Naive B cell (primary cell): ENCODE results near the gene ATF6B. TPM values are rescaled to one million over a fixed set of nuclear protein-coding genes. Genes with fewer than 3 reads are reported as not detected.
A peak's percentile ranks its signal among the peaks of the same experiment; 100 is the strongest.
"Not testable (repeated sequence)": the region's sequence is repeated elsewhere in the genome, so short reads cannot be mapped to it uniquely, and the experiment has no call there.

Source experiments
- ATAC-seq, 2 donors: fragments of 150-1000 bp; cut with Tn5 transposase; 2 replicates each; pipeline ENCODE4 v1.10.0; 2021; ENCODE audit warnings: low read depth in 2 of 2, mild to moderate bottlenecking in 2 of 2, moderate library complexity in 2 of 2
- DNase-seq: peaks from one replicate; pipeline ENCODE4 v3.0.0; 2022
- H3K27ac Mint-ChIP-seq, 6 donors: one replicate each; pipeline ENCODE4 v1.8.0; 2020 to 2022; ENCODE audit warnings: mild to moderate bottlenecking in 6 of 6, mixed read lengths in 6 of 6, moderate library complexity in 5 of 6, inconsistent platforms in 2 of 6
- H3K27me3 Mint-ChIP-seq, 3 donors: one replicate each; pipeline ENCODE4 v1.8.0; 2021 to 2022; ENCODE audit warnings: mixed read lengths in 3 of 3, mild to moderate bottlenecking in 1 of 3
- H3K36me3 Mint-ChIP-seq, 2 donors: one replicate each; pipeline ENCODE4 v1.8.0; 2020 to 2022; ENCODE audit warnings: mixed read lengths in 2 of 2, inconsistent platforms in 1 of 2, mild to moderate bottlenecking in 1 of 2
- H3K4me1 Mint-ChIP-seq, 3 donors: one replicate each; pipeline ENCODE4 v1.8.0; 2020 to 2022; ENCODE audit warnings: mixed read lengths in 3 of 3, inconsistent platforms in 1 of 3, mild to moderate bottlenecking in 1 of 3, moderate library complexity in 1 of 3
- H3K4me3 Mint-ChIP-seq, 8 donors: one replicate each; pipeline ENCODE4 v1.8.0; 2020 to 2022; ENCODE audit warnings: mild to moderate bottlenecking in 8 of 8, mixed read lengths in 8 of 8, moderate library complexity in 8 of 8, inconsistent platforms in 2 of 8
- H3K9me3 Mint-ChIP-seq, 7 donors: one replicate each; pipeline ENCODE4 v1.8.0; 2020 to 2022; ENCODE audit warnings: mixed read lengths in 7 of 7, mild to moderate bottlenecking in 5 of 7, inconsistent platforms in 2 of 7, moderate library complexity in 1 of 7
- polyA plus RNA-seq, 6 donors: library from polyadenylated mRNA; unstranded; fragments of 300-500 nt; fragmentation: Illumina TruSeq; gene quantifications; one replicate each; pipeline ENCODE4 v1.2.3, GENCODE V29; 2021; ENCODE audit warnings: low read depth in 6 of 6

ATF6B gene
- polyA plus RNA-seq, 6 donors from 2014 or later, result 25.7 to 35.0 (median 32.4) TPM

DNA sequence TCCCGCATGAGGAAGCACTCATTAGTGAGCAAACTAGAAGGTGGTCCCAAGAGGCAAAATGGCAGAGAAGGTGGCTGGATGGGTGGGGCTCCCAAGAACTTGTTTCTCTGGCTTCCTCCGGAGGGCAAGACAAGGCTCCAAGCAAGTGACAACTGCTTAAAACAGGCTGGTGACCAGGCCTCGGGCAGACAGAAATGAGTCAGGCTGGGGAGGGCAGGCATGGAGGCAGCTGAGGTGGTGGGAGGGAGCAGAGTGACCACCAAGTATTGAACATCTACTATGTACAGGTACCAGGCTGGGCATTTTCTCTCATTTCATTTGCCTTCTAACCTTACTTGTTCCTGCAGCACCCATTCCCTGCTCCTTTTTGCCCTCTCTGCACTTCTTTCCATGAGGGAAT is 52.3 kb downstream of the ATF6B start:
- Mint-ChIP-seq H3K4me3 (peak overlapping the region in 1 of 8 donors; percentile 42), H3K4me1 (peaks cover 0 to 3% (median 0%) of the 10 kb centered on the region in 3 donors), H3K27me3 (peaks cover 4 to 34% (median 27%) of the 10 kb centered on the region in 3 donors), H3K36me3 (peaks cover 0 to 3% of the 10 kb centered on the region in 2 donors), H3K27ac (peak overlapping the region in 1 of 6 donors; percentile 56), H3K9me3 (no peaks in the 10 kb centered on the region)
- DNase-seq (no peak), ATAC-seq (no peak)

DNA sequence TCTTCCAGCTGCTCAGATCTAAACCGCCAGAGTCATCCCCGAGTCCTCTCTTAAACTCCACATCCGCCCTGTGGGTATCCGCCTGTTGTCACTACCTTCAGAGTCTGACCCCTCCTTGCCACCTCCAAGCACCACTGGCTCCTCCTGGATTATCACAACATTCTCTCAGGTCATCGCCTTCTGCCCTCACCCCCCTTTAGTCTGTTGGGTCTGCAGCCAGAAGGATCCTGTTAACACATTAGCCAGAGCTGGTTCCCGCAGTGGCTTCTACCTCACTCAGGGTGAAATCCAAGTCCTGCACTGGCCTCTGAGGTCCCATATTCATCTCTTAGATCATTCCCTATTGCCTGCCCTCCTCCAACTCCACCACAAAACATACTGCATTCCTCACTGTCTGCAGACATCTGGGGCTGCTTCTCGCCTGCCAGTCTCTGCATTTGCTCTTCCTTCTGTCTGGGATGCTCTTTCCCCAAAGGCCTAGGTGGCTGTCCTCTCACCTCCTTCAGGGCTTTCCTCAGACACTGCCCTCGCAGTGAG is 53.0 kb downstream of the ATF6B start:
- H3K27ac Mint-ChIP-seq, result peak overlapping the region in 2 of 6 donors; percentile 10 to 28
- H3K4me3 Mint-ChIP-seq, result no peak overlapping the region
- ATAC-seq, result no peak
- no peaks in the 10 kb centered on the region for H3K36me3 Mint-ChIP-seq
- no peaks in the 10 kb centered on the region for H3K4me1 Mint-ChIP-seq
- H3K9me3 Mint-ChIP-seq, result no peaks in the 10 kb centered on the region
- peaks cover 4 to 37% (median 28%) of the 10 kb centered on the region in 3 donors for H3K27me3 Mint-ChIP-seq
- no peak for DNase-seq

- no peaks in the 10 kb centered on the region for H3K9me3 Mint-ChIP-seq
- no peaks in the 10 kb centered on the region for H3K4me1 Mint-ChIP-seq
- no peaks in the 10 kb centered on the region for H3K36me3 Mint-ChIP-seq
- H3K27me3 Mint-ChIP-seq, result peaks cover 4 to 44% (median 28%) of the 10 kb centered on the region in 3 donors
- DNase-seq, result no peak
- ATAC-seq, result no peak
- H3K27ac Mint-ChIP-seq, result peak overlapping the region in 1 of 6 donors; percentile 56
- no peak overlapping the region for H3K4me3 Mint-ChIP-seq
These were observed 54.4 kb downstream of the ATF6B start for GRCh38 chr6:32073613-32074012.

- no peak overlapping the region for H3K4me3 Mint-ChIP-seq
- H3K4me1 Mint-ChIP-seq, result no peaks in the 10 kb centered on the region
- no peaks in the 10 kb centered on the region for H3K9me3 Mint-ChIP-seq
- no peaks in the 10 kb centered on the region for H3K36me3 Mint-ChIP-seq
- no peak for DNase-seq
- peaks cover 4 to 44% (median 28%) of the 10 kb centered on the region in 3 donors for H3K27me3 Mint-ChIP-seq
- H3K27ac Mint-ChIP-seq, result peak overlapping the region in 1 of 6 donors; percentile 82
- no peak for ATAC-seq
These were observed 54.9 kb downstream of the ATF6B start for GRCh38 chr6:32073101-32073500.

DNA sequence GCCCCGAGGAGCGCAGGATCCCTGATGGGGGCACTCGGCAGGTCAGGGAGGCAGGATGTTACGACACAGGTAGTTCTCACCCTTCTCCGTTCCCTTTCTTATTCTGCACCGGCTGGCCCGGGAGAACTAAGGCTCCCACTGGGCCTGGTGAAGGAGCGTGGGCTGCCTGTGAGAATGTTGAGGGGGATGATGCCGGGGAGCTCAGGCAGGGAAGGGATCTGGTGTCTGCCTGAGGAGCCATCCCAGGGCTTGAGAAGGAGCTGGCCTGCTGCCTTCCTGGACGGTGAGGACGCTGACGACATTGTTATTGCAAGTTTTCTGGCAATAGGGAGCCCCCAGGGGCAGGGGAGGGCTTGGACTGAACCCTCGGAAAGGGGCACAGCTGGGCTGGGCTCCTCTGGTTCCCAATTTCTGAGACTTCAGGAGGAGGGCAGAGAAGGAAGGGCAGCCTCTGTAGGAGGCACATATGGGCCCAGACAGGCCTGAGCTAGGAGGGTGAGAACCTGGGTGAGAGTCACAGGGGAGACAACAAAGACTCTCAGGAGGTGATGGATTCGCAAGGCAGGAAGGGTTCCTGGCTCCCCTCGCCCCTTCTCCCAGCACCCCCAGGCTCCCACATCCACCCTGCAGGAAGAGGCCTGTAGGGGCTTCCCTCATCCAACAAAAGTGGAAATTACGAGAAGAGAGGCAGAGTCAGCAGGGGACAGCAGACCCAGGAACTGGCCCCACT is 57.1 kb downstream of the ATF6B start:
- Mint-ChIP-seq H3K27ac (peak overlapping the region in 2 of 6 donors; percentile 38 to 58), H3K4me1 (no peaks in the 10 kb centered on the region), H3K27me3 (peaks cover 4 to 44% (median 28%) of the 10 kb centered on the region in 3 donors), H3K9me3 (no peaks in the 10 kb centered on the region), H3K4me3 (no peak overlapping the region), H3K36me3 (no peaks in the 10 kb centered on the region)
- no peak for DNase-seq
- no peak for ATAC-seq

GRCh38 chr6:32069878-32070515 is 58.0 kb downstream of the ATF6B start:
- no peak for ATAC-seq
- no peaks in the 10 kb centered on the region for H3K36me3 Mint-ChIP-seq
- DNase-seq, result no peak
- peak overlapping the region in 1 of 8 donors; percentile 42 for H3K4me3 Mint-ChIP-seq
- H3K4me1 Mint-ChIP-seq, result no peaks in the 10 kb centered on the region
- H3K9me3 Mint-ChIP-seq, result no peaks in the 10 kb centered on the region
- peak overlapping the region in 1 of 6 donors; percentile 70 for H3K27ac Mint-ChIP-seq
- H3K27me3 Mint-ChIP-seq, result peaks cover 4 to 38% (median 20%) of the 10 kb centered on the region in 3 donors

GRCh38 chr6:32069460-32069859 is 58.6 kb downstream of the ATF6B start:
- no peak for ATAC-seq
- Mint-ChIP-seq H3K4me1 (no peaks in the 10 kb centered on the region), H3K36me3 (no peaks in the 10 kb centered on the region), H3K9me3 (no peaks in the 10 kb centered on the region), H3K4me3 (no peak overlapping the region), H3K27ac (peak overlapping the region in 2 of 6 donors; percentile 70 to 75), H3K27me3 (peaks cover 4 to 33% (median 14%) of the 10 kb centered on the region in 3 donors)
- no peak for DNase-seq

GRCh38 chr6:32068867-32069266 is 59.2 kb downstream of the ATF6B start:
- Mint-ChIP-seq H3K4me3 (no peak overlapping the region), H3K4me1 (no peaks in the 10 kb centered on the region), H3K36me3 (no peaks in the 10 kb centered on the region), H3K27me3 (peaks cover 4 to 28% (median 13%) of the 10 kb centered on the region in 3 donors), H3K9me3 (no peaks in the 10 kb centered on the region), H3K27ac (no peak overlapping the region)
- no peak for ATAC-seq
- no peak for DNase-seq

DNA sequence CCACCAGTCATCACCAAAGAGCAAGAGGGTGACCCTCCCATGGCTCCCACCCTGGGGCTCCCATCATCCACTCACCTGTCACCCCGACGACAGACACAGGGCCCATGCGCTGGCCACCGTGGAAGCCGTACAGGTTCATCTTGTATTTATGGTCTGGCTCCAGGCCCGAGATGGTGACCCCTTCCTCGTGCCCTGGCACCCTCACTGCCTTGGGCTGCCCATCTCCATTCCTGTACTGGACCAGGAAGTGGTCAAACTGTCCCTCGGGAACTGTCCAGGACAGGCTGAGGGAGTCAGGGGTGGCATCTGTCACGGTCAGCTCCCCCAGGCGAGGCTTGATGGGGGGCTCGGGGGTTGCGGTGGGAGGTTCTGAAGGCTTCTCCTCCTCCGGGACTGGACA is 59.7 kb downstream of the ATF6B start:
- H3K36me3 Mint-ChIP-seq, H3K4me3 Mint-ChIP-seq, H3K9me3 Mint-ChIP-seq, H3K4me1 Mint-ChIP-seq, H3K27ac Mint-ChIP-seq, ATAC-seq, DNase-seq: not testable (repeated sequence)
- peaks cover 4 to 27% (median 15%) of the 10 kb centered on the region in 3 donors for H3K27me3 Mint-ChIP-seq

- H3K36me3 Mint-ChIP-seq, DNase-seq, H3K9me3 Mint-ChIP-seq, H3K4me1 Mint-ChIP-seq, H3K4me3 Mint-ChIP-seq, H3K27ac Mint-ChIP-seq, ATAC-seq: not testable (repeated sequence)
- H3K27me3 Mint-ChIP-seq, result peaks cover 4 to 21% (median 15%) of the 10 kb centered on the region in 3 donors
These were observed 60.5 kb downstream of the ATF6B start for GRCh38 chr6:32067521-32067920.

Other genes with a start within 250 kb of the ATF6B start
- gene SLC44A4, start 249.2 kb downstream of the ATF6B start, polyA plus RNA-seq, result not detected
- gene EHMT2, start 230.5 kb downstream of the ATF6B start, polyA plus RNA-seq, result 10 to 100 TPM; 29.9 to 50.7 (median 35.9) TPM
- under 1 TPM in 1 of 6 donors, not detected in 5; 0.20 TPM for gene ZBTB12, start 226.2 kb downstream of the ATF6B start, polyA plus RNA-seq
- under 1 TPM in 1 of 6 donors, not detected in 5; 0.31 TPM for gene C2, start 200.5 kb downstream of the ATF6B start, polyA plus RNA-seq
- gene CFB, start 182.2 kb downstream of the ATF6B start, polyA plus RNA-seq, result 1 to 10 TPM in 3 of 6 donors, under 1 TPM in 1, not detected in 2; 0.68 to 1.6 (median 1.1) TPM
- gene NELFE, start 169.3 kb downstream of the ATF6B start, polyA plus RNA-seq, result 100 to 1,000 TPM in 1 of 6 donors, 10 to 100 TPM in 5; 59.1 to 104 (median 65.3) TPM
- gene SKIC2, start 169.1 kb downstream of the ATF6B start, polyA plus RNA-seq, result 10 to 100 TPM; 10.7 to 21.0 (median 18.1) TPM
- gene DXO, start 156.1 kb downstream of the ATF6B start, polyA plus RNA-seq, result 10 to 100 TPM; 15.5 to 24.0 (median 20.5) TPM
- gene C4A, start 146.2 kb downstream of the ATF6B start, polyA plus RNA-seq, result under 1 TPM in 3 of 6 donors, not detected in 3; 0.27 to 0.54 (median 0.29) TPM
- gene C4B, start 113.5 kb downstream of the ATF6B start, polyA plus RNA-seq, result 1 to 10 TPM in 1 of 6 donors, under 1 TPM in 1, not detected in 4; 0.60 to 1.0 TPM
- not detected for gene CYP21A2, start 89.8 kb downstream of the ATF6B start, polyA plus RNA-seq
- gene TNXB, start 18.9 kb downstream of the ATF6B start, polyA plus RNA-seq, result under 1 TPM in 2 of 6 donors, not detected in 4; 0.23 to 0.44 TPM
- 1 to 10 TPM in 5 of 6 donors, not detected in 1; 1.0 to 3.4 (median 1.6) TPM for gene FKBPL, start 2.0 kb upstream of the ATF6B start, polyA plus RNA-seq
- gene PRRT1, start 23.7 kb upstream of the ATF6B start, polyA plus RNA-seq, result not detected
- 1 to 10 TPM in 4 of 6 donors, under 1 TPM in 1, not detected in 1; 0.96 to 3.0 (median 2.0) TPM for gene PPT2, start 25.9 kb upstream of the ATF6B start, polyA plus RNA-seq
- gene EGFL8, start 36.3 kb upstream of the ATF6B start, polyA plus RNA-seq, result not detected
- gene AGPAT1, start 47.8 kb upstream of the ATF6B start, polyA plus RNA-seq, result 10 to 100 TPM in 5 of 6 donors, 1 to 10 TPM in 1; 9.1 to 20.6 (median 13.1) TPM
- 100 to 1,000 TPM in 3 of 6 donors, 10 to 100 TPM in 3; 85.9 to 116 (median 102) TPM for gene RNF5, start 50.2 kb upstream of the ATF6B start, polyA plus RNA-seq
- gene AGER, start 56.0 kb upstream of the ATF6B start, polyA plus RNA-seq, result 1 to 10 TPM in 1 of 6 donors, under 1 TPM in 3, not detected in 2; 0.32 to 1.1 (median 0.63) TPM
- 1 to 10 TPM in 5 of 6 donors, under 1 TPM in 1; 0.64 to 4.0 (median 3.1) TPM for gene PBX2, start 62.0 kb upstream of the ATF6B start, polyA plus RNA-seq
- gene GPSM3, start 64.4 kb upstream of the ATF6B start, polyA plus RNA-seq, result 100 to 1,000 TPM in 5 of 6 donors, 10 to 100 TPM in 1; 99.0 to 145 (median 125) TPM
- 1 to 10 TPM; 5.1 to 10.0 (median 8.4) TPM for gene NOTCH4, start 95.8 kb upstream of the ATF6B start, polyA plus RNA-seq
- gene TSBP1, start 243.7 kb upstream of the ATF6B start, polyA plus RNA-seq, result not detected